ENCODE results near the gene SLC44A2.
"Not testable (repeated sequence)": the region's sequence is repeated elsewhere in the genome, so short reads cannot be mapped to it uniquely, and the experiment has no call there.

SLC44A2 gene

GRCh38 chr19:10662384-10663251, 37.3 kb downstream of the SLC44A2 start:
- no peak overlapping the region for H3K27ac ChIP-seq
- H4K20me1 ChIP-seq (ENCODE audit: insufficient read depth), result peaks cover 91% of the 10 kb centered on the region
- no peak overlapping the region for H2AFZ ChIP-seq (ENCODE audit: low read depth)
- H3K4me2 ChIP-seq, result no peak overlapping the region
- peaks cover 26% of the 10 kb centered on the region for H3K4me1 ChIP-seq (ENCODE audit: low read depth, poor library complexity, severe bottlenecking)
- H3K36me3 ChIP-seq (ENCODE audit: insufficient read depth), result peaks cover 14% of the 10 kb centered on the region; the same call in 1 of the 2 replicates
- peaks cover 100% of the 10 kb centered on the region for H3K79me2 ChIP-seq (ENCODE audit: insufficient read depth, low read depth)
- no peak overlapping the region for H3K4me3 ChIP-seq (IDR thresholded peaks at IDR 0.05; ENCODE audit: insufficient read depth, low read depth, low read length)
- H3K27me3 ChIP-seq (ENCODE audit: insufficient read depth, low read depth), result no peaks in the 10 kb centered on the region
- TF ChIP-seq CTCF (conservative IDR thresholded peaks at IDR 0.05; ENCODE audit: low read depth, low read length), result no peak
- no peak overlapping the region for H3K9ac ChIP-seq

- H3K27me3 ChIP-seq (ENCODE audit: insufficient read depth, low read depth); H3K4me2 ChIP-seq; H3K9ac ChIP-seq; H3K4me3 ChIP-seq (IDR thresholded peaks at IDR 0.05; ENCODE audit: insufficient read depth, low read depth, low read length); H3K27ac ChIP-seq; H2AFZ ChIP-seq (ENCODE audit: low read depth); H3K36me3 ChIP-seq (ENCODE audit: insufficient read depth): not testable (repeated sequence)
- Histone ChIP-seq H3K79me2 (ENCODE audit: insufficient read depth, low read depth) (peaks cover 100% of the 10 kb centered on the region), H4K20me1 (ENCODE audit: insufficient read depth) (peaks cover 91% of the 10 kb centered on the region), H3K4me1 (ENCODE audit: low read depth, poor library complexity, severe bottlenecking) (peaks cover 25% of the 10 kb centered on the region)
Observed at GRCh38 chr19:10663252-10663563, 37.9 kb downstream of the SLC44A2 start.

- Histone ChIP-seq H3K4me1 (ENCODE audit: low read depth, poor library complexity, severe bottlenecking) (peaks cover 25% of the 10 kb centered on the region), H3K27me3 (ENCODE audit: insufficient read depth, low read depth) (no peaks in the 10 kb centered on the region), H3K9ac (no peak overlapping the region), H3K79me2 (ENCODE audit: insufficient read depth, low read depth) (peaks cover 100% of the 10 kb centered on the region), H3K36me3 (ENCODE audit: insufficient read depth) (peaks cover 12% of the 10 kb centered on the region; the same call in 1 of the 2 replicates), H2AFZ (ENCODE audit: low read depth) (no peak overlapping the region), H3K4me3 (IDR thresholded peaks at IDR 0.05; ENCODE audit: insufficient read depth, low read depth, low read length) (no peak overlapping the region), H3K27ac (no peak overlapping the region), H4K20me1 (ENCODE audit: insufficient read depth) (peaks cover 79% of the 10 kb centered on the region), H3K4me2 (no peak overlapping the region)
- TF ChIP-seq CTCF (conservative IDR thresholded peaks at IDR 0.05; ENCODE audit: low read depth, low read length), result no peak
Observed at GRCh38 chr19:10667867-10668266, 42.5 kb downstream of the SLC44A2 start.

GRCh38 chr19:10669246-10669645, 43.9 kb downstream of the SLC44A2 start:
- Histone ChIP-seq H3K27ac (no peak overlapping the region), H3K27me3 (ENCODE audit: insufficient read depth, low read depth) (no peaks in the 10 kb centered on the region), H3K79me2 (ENCODE audit: insufficient read depth, low read depth) (peaks cover 100% of the 10 kb centered on the region), H3K4me2 (no peak overlapping the region), H3K9ac (no peak overlapping the region), H2AFZ (ENCODE audit: low read depth) (no peak overlapping the region), H4K20me1 (ENCODE audit: insufficient read depth) (peaks cover 72% of the 10 kb centered on the region), H3K4me3 (IDR thresholded peaks at IDR 0.05; ENCODE audit: insufficient read depth, low read depth, low read length) (no peak overlapping the region), H3K36me3 (ENCODE audit: insufficient read depth) (peaks cover 12% of the 10 kb centered on the region; the same call in 1 of the 2 replicates), H3K4me1 (ENCODE audit: low read depth, poor library complexity, severe bottlenecking) (peaks cover 23% of the 10 kb centered on the region)
- no peak for TF ChIP-seq CTCF (conservative IDR thresholded peaks at IDR 0.05; ENCODE audit: low read depth, low read length)

GRCh38 chr19:10670182-10670581, 44.8 kb downstream of the SLC44A2 start:
- Histone ChIP-seq H3K9ac (no peak overlapping the region), H3K36me3 (ENCODE audit: insufficient read depth) (peaks cover 14% of the 10 kb centered on the region; the same call in 1 of the 2 replicates), H3K4me3 (IDR thresholded peaks at IDR 0.05; ENCODE audit: insufficient read depth, low read depth, low read length) (no peak overlapping the region), H3K27me3 (ENCODE audit: insufficient read depth, low read depth) (no peaks in the 10 kb centered on the region), H3K4me2 (no peak overlapping the region), H3K79me2 (ENCODE audit: insufficient read depth, low read depth) (peaks cover 100% of the 10 kb centered on the region), H3K4me1 (ENCODE audit: low read depth, poor library complexity, severe bottlenecking) (peaks cover 23% of the 10 kb centered on the region), H2AFZ (ENCODE audit: low read depth) (no peak overlapping the region), H4K20me1 (ENCODE audit: insufficient read depth) (peaks cover 67% of the 10 kb centered on the region), H3K27ac (no peak overlapping the region)
- no peak for TF ChIP-seq CTCF (conservative IDR thresholded peaks at IDR 0.05; ENCODE audit: low read depth, low read length)

Data from KMS-11 (cell line).